ENCODE measurements around the gene SNRPE. TPM values are rescaled to one million over a fixed set of nuclear protein-coding genes. Genes with fewer than 3 reads are reported as not detected.

SNRPE gene
- total RNA-seq, 1 donor = 53.1 TPM

- no peak overlapping the region for H3K4me3 ChIP-seq (ENCODE audit: low read depth, low read length)
- TF ChIP-seq, protein P1, sequence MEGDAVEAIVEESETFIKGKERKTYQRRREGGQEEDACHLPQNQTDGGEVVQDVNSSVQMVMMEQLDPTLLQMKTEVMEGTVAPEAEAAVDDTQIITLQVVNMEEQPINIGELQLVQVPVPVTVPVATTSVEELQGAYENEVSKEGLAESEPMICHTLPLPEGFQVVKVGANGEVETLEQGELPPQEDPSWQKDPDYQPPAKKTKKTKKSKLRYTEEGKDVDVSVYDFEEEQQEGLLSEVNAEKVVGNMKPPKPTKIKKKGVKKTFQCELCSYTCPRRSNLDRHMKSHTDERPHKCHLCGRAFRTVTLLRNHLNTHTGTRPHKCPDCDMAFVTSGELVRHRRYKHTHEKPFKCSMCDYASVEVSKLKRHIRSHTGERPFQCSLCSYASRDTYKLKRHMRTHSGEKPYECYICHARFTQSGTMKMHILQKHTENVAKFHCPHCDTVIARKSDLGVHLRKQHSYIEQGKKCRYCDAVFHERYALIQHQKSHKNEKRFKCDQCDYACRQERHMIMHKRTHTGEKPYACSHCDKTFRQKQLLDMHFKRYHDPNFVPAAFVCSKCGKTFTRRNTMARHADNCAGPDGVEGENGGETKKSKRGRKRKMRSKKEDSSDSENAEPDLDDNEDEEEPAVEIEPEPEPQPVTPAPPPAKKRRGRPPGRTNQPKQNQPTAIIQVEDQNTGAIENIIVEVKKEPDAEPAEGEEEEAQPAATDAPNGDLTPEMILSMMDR (IDR thresholded peaks at IDR 0.05; ENCODE audit: insufficient read depth, low read depth, low read length) = no peak
- DNase-seq (ENCODE audit: low read depth) = peak; percentile 79
These were observed 51.7 kb downstream of the SNRPE start for GRCh38 chr1:203913073-203913521.

DNA sequence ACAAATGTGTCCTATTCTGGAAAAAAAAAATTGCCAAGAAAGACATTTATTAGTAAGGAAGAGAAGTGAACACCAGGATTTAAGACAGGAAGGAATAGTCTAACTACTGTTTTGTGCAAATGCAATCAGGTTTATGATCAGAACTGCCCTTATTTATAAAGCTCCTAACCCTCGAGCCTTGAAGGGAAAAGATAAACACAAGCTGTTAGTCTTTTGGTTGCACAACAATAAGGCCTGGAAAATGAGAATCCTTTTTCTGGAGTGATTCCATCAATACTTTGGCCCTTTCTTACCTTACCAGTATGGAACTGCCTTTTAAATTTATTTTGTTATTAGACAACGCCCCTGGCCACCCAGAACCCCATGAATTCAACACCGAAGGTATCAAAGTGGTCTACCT lies 52.9 kb downstream of the SNRPE start:
- H3K4me3 ChIP-seq (ENCODE audit: low read depth, low read length) = no peak overlapping the region
- TF ChIP-seq, protein P1 (IDR thresholded peaks at IDR 0.05; ENCODE audit: insufficient read depth, low read depth, low read length) = no peak
- peak; percentile 89 for DNase-seq (ENCODE audit: low read depth)

DNA sequence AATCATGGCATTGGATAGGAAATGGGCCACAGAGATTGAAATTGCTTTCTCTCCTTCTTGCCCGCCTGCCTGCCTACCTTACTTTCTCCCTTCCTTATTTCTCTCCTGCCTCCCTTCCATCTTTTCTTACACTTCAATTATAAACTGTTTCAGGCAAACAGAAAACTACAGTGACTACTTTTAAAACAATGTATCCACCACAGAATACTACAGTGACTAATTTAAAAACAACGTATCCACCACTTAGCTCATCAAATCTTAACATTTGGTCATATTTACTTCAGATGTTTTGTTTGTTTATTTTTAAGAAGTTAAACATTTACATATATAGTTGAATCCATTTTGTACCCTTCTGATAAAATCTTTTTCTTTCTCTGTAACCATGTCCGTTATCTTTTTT lies 54.4 kb downstream of the SNRPE start:
- no peak overlapping the region for H3K4me3 ChIP-seq (ENCODE audit: low read depth, low read length)
- DNase-seq (ENCODE audit: low read depth) = peak; percentile 67
- TF ChIP-seq, protein P1 (IDR thresholded peaks at IDR 0.05; ENCODE audit: insufficient read depth, low read depth, low read length) = no peak

GRCh38 chr1:203916756-203917155 lies 55.4 kb downstream of the SNRPE start:
- no peak overlapping the region for H3K4me3 ChIP-seq (ENCODE audit: low read depth, low read length)
- DNase-seq (ENCODE audit: low read depth) = no peak
- TF ChIP-seq, protein P1 (IDR thresholded peaks at IDR 0.05; ENCODE audit: insufficient read depth, low read depth, low read length) = no peak

Small RNAs within 50 kb of the gene (small RNA-seq; reads per million reads assigned to genes)
- not detected for gene HSPE1P6

Other genes starting within 250 kb of the SNRPE start
- gene ATP2B4, start 234.8 kb upstream of the SNRPE start, total RNA-seq = 135 and 214 TPM in 2 replicates
- gene LAX1, start 96.4 kb upstream of the SNRPE start, total RNA-seq = under 0.01 TPM in 1 of 2 replicates, not detected in the other
- 38.7 and 40.2 TPM in 2 replicates for gene ZBED6, start 66.0 kb upstream of the SNRPE start, total RNA-seq
- gene ZC3H11A, start 66.0 kb upstream of the SNRPE start, total RNA-seq = 112 and 128 TPM in 2 replicates
- 11.6 and 14.7 TPM in 2 replicates for gene SOX13, start 211.5 kb downstream of the SNRPE start, total RNA-seq